ENCODE data around the gene SMIM41.

SMIM41 gene

DNA sequence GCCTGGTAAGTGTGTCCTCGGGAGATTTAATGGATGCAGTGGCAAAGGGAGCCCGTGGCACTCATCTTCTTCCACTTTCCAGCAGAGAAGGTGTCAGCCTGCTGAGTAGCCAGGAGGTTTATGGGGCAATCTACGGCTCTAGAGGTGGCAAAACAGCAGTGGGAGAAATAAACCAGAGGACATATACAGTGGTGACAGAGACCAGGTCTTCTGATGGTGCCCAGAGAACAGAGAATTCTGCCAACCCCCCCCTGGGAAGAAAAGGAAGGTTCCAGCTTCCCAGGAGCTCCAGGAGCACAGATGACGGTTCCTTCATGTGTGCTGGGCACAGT, 43.0 kb downstream of the SMIM41 start:
- no peak overlapping the region for H3K27ac ChIP-seq (replicated peaks)
- peaks cover 6% of the 10 kb centered on the region for H3K27me3 ChIP-seq (ENCODE audit: insufficient read depth, poor library complexity, severe bottlenecking)
- TF ChIP-seq, protein P1, sequence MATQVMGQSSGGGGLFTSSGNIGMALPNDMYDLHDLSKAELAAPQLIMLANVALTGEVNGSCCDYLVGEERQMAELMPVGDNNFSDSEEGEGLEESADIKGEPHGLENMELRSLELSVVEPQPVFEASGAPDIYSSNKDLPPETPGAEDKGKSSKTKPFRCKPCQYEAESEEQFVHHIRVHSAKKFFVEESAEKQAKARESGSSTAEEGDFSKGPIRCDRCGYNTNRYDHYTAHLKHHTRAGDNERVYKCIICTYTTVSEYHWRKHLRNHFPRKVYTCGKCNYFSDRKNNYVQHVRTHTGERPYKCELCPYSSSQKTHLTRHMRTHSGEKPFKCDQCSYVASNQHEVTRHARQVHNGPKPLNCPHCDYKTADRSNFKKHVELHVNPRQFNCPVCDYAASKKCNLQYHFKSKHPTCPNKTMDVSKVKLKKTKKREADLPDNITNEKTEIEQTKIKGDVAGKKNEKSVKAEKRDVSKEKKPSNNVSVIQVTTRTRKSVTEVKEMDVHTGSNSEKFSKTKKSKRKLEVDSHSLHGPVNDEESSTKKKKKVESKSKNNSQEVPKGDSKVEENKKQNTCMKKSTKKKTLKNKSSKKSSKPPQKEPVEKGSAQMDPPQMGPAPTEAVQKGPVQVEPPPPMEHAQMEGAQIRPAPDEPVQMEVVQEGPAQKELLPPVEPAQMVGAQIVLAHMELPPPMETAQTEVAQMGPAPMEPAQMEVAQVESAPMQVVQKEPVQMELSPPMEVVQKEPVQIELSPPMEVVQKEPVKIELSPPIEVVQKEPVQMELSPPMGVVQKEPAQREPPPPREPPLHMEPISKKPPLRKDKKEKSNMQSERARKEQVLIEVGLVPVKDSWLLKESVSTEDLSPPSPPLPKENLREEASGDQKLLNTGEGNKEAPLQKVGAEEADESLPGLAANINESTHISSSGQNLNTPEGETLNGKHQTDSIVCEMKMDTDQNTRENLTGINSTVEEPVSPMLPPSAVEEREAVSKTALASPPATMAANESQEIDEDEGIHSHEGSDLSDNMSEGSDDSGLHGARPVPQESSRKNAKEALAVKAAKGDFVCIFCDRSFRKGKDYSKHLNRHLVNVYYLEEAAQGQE (IDR thresholded peaks at IDR 0.05; ENCODE audit: insufficient replicate concordance, low read depth) = no peak
- TF ChIP-seq SPI1 (IDR thresholded peaks at IDR 0.05; ENCODE audit: borderline replicate concordance, low read depth) (no peak), GABPA (IDR thresholded peaks at IDR 0.05; ENCODE audit: low read depth) (no peak), POLR2AphosphoS5 (IDR thresholded peaks at IDR 0.05; ENCODE audit: low read depth) (no peak)
- TF ChIP-seq, protein P2, sequence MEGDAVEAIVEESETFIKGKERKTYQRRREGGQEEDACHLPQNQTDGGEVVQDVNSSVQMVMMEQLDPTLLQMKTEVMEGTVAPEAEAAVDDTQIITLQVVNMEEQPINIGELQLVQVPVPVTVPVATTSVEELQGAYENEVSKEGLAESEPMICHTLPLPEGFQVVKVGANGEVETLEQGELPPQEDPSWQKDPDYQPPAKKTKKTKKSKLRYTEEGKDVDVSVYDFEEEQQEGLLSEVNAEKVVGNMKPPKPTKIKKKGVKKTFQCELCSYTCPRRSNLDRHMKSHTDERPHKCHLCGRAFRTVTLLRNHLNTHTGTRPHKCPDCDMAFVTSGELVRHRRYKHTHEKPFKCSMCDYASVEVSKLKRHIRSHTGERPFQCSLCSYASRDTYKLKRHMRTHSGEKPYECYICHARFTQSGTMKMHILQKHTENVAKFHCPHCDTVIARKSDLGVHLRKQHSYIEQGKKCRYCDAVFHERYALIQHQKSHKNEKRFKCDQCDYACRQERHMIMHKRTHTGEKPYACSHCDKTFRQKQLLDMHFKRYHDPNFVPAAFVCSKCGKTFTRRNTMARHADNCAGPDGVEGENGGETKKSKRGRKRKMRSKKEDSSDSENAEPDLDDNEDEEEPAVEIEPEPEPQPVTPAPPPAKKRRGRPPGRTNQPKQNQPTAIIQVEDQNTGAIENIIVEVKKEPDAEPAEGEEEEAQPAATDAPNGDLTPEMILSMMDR (IDR thresholded peaks at IDR 0.05; ENCODE audit: insufficient read depth, low read length) = no peak
- H3K4me3 ChIP-seq (replicated peaks; ENCODE audit: insufficient read depth, low read length) = no peak overlapping the region
- no peak for DNase-seq (ENCODE audit: low read depth in 1 of 2, low spot score in 1 of 2)

DNA sequence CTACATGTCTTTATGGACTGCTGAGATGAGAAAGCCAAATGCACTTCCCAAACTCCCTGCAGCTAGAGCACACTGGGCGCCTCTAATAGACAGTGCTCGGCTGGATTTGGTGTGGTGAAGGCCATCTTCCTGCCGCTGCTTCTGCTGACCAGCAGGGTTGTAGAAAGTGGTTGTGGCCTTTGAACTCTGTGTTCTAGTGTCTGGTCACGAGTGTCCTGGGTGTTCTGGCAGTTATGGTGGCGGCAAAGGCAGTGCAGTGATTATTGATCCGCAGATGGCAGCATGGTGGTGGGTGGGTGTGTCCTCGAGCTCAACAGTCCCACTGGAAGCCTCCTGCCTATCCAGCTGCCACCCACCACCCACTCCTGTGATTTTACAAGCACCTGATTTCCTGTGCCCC, 43.4 kb downstream of the SMIM41 start:
- Histone ChIP-seq H3K4me3 (replicated peaks; ENCODE audit: insufficient read depth, low read length) (no peak overlapping the region), H3K27me3 (ENCODE audit: insufficient read depth, poor library complexity, severe bottlenecking) (peaks cover 7% of the 10 kb centered on the region), H3K27ac (replicated peaks) (no peak overlapping the region)
- TF ChIP-seq POLR2AphosphoS5 (IDR thresholded peaks at IDR 0.05; ENCODE audit: low read depth) (no peak), SPI1 (IDR thresholded peaks at IDR 0.05; ENCODE audit: borderline replicate concordance, low read depth) (no peak), GABPA (IDR thresholded peaks at IDR 0.05; ENCODE audit: low read depth) (no peak)
- TF ChIP-seq, protein P2 (IDR thresholded peaks at IDR 0.05; ENCODE audit: insufficient read depth, low read length) = no peak
- TF ChIP-seq, protein P1 (IDR thresholded peaks at IDR 0.05; ENCODE audit: insufficient replicate concordance, low read depth) = no peak
- DNase-seq (ENCODE audit: low read depth in 1 of 2, low spot score in 1 of 2) = no peak

GRCh38 chr12:52123487-52124186, 44.1 kb downstream of the SMIM41 start:
- Histone ChIP-seq H3K27ac (replicated peaks) (no peak overlapping the region), H3K4me3 (replicated peaks; ENCODE audit: insufficient read depth, low read length) (no peak overlapping the region), H3K27me3 (ENCODE audit: insufficient read depth, poor library complexity, severe bottlenecking) (peaks cover 7% of the 10 kb centered on the region)
- no peak for TF ChIP-seq POLR2AphosphoS5 (IDR thresholded peaks at IDR 0.05; ENCODE audit: low read depth)
- no peak for TF ChIP-seq SPI1 (IDR thresholded peaks at IDR 0.05; ENCODE audit: borderline replicate concordance, low read depth)
- no peak for TF ChIP-seq GABPA (IDR thresholded peaks at IDR 0.05; ENCODE audit: low read depth)
- TF ChIP-seq, protein P1 (IDR thresholded peaks at IDR 0.05; ENCODE audit: insufficient replicate concordance, low read depth) = no peak
- TF ChIP-seq, protein P2 (IDR thresholded peaks at IDR 0.05; ENCODE audit: insufficient read depth, low read length) = no peak
- no peak for DNase-seq (ENCODE audit: low read depth in 1 of 2, low spot score in 1 of 2)

Measured in HL-60 (cell line).